NT2/D1 (cell line): ENCODE measurements around the gene LTBP2.

ENCODE experiments used
- DNase-seq: peaks from one replicate; pipeline ENCODE4 v3.0.0-alpha.2; 2011; ENCODE audit warnings: low read depth, low spot score
- H3K27me3 ChIP-seq: 2 replicates; pipeline ENCODE4 v1.6.0; 2011; ENCODE audit warnings: mild to moderate bottlenecking; ENCODE audit not compliant: insufficient read length, insufficient read depth
- H3K36me3 ChIP-seq: 2 replicates; pipeline ENCODE4 v1.6.1; 2011; ENCODE audit warnings: mild to moderate bottlenecking, low read length, mixed read lengths; ENCODE audit not compliant: insufficient read depth, insufficient read length
- H3K4me1 ChIP-seq: 2 replicates; pipeline ENCODE4 v1.5.1; 2011; ENCODE audit not compliant: insufficient read depth, insufficient read length
- H3K4me3 ChIP-seq: 2 replicates; pipeline ENCODE4 v1.5.1; 2011; ENCODE audit warnings: low read depth; ENCODE audit not compliant: insufficient read length
- H3K9ac ChIP-seq: 2 replicates; pipeline ENCODE4 v1.6.0; 2011; ENCODE audit warnings: low read depth; ENCODE audit not compliant: insufficient read length
- H3K9me3 ChIP-seq: 2 replicates; pipeline ENCODE4 v1.5.1; 2011; ENCODE audit warnings: mild to moderate bottlenecking, low read length; ENCODE audit not compliant: insufficient read depth
- SUZ12 ChIP-seq: IDR thresholded peaks from 2 replicates; pipeline ENCODE4 v1.6.1; 2011; ENCODE audit not compliant: insufficient read length, insufficient read depth; ENCODE audit errors: extremely low read depth
- YY1 ChIP-seq: IDR thresholded peaks from 2 replicates; pipeline ENCODE4 v1.6.1; 2011; ENCODE audit not compliant: insufficient read length, insufficient read depth
- ZNF274 ChIP-seq: IDR thresholded peaks from 2 replicates; pipeline ENCODE4 v1.6.1; 2011; ENCODE audit warnings: mild to moderate bottlenecking, low read depth, low read length

The LTBP2 gene

DNA sequence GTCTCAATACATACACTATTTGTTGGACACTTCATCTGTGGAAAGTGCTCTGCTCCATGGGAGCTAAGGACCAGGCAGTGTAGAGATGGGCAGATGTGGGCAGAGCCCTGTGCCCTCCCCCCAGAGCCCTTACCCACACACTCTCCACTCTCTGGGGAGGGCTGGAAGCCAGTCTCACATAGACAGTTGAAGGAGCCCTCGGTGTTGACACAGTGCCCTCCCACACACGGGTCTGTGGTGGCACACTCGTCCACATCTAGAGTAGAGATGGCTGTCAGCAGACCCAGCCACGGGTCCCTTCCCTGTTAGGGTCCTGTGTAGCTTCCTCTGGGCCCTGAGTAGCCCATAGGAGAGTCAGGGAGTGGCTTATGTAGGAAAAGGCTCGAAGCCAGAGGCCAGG, 104.2 kb downstream of the LTBP2 start:
- H3K4me3 ChIP-seq = no peak overlapping the region
- no peaks in the 10 kb centered on the region for H3K27me3 ChIP-seq
- peaks cover 10% of the 10 kb centered on the region for H3K36me3 ChIP-seq
- no peak for DNase-seq
- peaks cover 12% of the 10 kb centered on the region for H3K4me1 ChIP-seq
- no peak overlapping the region for H3K9ac ChIP-seq
- TF ChIP-seq SUZ12 (no peak), ZNF274 (no peak), YY1 (no peak)
- no peaks in the 10 kb centered on the region for H3K9me3 ChIP-seq

DNA sequence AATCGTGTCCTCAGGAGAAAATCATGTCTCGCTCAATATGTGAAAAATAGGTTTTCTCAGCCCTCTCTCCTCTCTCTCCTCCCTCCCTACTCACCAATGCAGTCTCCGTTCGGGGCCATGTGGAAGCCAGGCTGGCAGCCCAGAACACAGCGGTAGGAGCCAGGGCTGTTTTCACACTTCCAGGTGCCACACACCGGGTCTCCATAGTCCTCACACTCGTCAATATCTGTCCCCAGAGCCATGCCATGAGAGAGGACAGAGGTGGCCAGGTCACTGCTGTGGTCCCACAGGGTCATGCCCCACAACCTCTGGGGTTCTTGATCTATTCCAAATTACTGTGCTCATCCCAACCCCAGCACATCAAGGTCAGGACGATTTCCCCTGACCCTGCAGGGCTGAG, 105.0 kb downstream of the LTBP2 start:
- H3K9me3 ChIP-seq = no peaks in the 10 kb centered on the region
- DNase-seq = no peak
- H3K9ac ChIP-seq = no peak overlapping the region
- H3K27me3 ChIP-seq = no peaks in the 10 kb centered on the region
- H3K36me3 ChIP-seq = peaks cover 6% of the 10 kb centered on the region
- TF ChIP-seq ZNF274 (no peak), SUZ12 (no peak), YY1 (no peak)
- H3K4me3 ChIP-seq = no peak overlapping the region
- peaks cover 12% of the 10 kb centered on the region for H3K4me1 ChIP-seq

DNA sequence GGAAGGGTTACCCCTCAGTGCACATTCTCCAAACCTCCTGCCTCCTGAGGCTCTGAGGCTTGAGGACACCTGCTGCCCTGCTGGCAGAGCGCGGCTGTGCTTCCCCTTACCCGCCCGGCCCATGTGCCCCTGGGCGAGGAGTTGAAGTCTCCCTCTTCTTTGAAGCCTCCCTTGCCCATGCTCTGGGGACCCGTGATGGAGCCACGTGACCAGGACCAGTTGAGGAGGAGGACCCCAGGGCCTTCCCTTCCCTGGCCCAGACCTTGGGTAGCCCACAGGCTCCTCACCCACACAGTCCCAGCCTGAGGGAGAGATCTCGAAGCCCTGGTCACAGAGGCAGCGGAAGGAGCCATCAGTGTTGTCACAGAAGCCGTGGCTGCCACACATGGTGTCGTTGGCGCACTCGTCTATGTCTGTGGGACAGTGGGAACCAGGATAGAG, 105.6 kb downstream of the LTBP2 start:
- no peak for TF ChIP-seq YY1
- TF ChIP-seq SUZ12 = no peak
- no peak for TF ChIP-seq ZNF274
- H3K4me1 ChIP-seq = peaks cover 18% of the 10 kb centered on the region
- no peak for DNase-seq

DNA sequence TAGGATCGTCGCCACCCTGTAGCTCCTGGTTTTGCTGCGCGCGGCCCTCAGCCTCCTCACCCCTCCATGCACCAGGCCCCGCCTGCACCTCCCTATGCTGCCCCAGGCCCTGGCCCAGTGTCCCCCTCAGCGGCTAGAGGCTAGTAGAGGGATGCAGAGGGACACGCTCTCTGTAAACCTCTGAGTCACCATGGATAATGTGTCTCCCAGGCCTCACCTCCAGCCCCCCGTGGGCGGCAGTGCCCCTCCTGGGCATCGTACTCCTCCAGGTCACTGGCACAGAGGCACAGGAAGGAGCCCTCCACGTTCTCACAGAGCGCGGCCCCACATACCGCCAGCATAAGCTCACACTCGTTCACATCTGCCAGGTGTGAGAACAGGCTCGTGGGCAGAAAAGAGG, 106.2 kb downstream of the LTBP2 start:
- no peaks in the 10 kb centered on the region for H3K27me3 ChIP-seq

More for the DNA sequence above, 105.6 kb downstream of the LTBP2 start:
- no peak overlapping the region for H3K4me3 ChIP-seq
- no peaks in the 10 kb centered on the region for H3K9me3 ChIP-seq
- no peaks in the 10 kb centered on the region for H3K27me3 ChIP-seq
- peaks cover 6% of the 10 kb centered on the region for H3K36me3 ChIP-seq
- H3K9ac ChIP-seq = no peak overlapping the region

DNA sequence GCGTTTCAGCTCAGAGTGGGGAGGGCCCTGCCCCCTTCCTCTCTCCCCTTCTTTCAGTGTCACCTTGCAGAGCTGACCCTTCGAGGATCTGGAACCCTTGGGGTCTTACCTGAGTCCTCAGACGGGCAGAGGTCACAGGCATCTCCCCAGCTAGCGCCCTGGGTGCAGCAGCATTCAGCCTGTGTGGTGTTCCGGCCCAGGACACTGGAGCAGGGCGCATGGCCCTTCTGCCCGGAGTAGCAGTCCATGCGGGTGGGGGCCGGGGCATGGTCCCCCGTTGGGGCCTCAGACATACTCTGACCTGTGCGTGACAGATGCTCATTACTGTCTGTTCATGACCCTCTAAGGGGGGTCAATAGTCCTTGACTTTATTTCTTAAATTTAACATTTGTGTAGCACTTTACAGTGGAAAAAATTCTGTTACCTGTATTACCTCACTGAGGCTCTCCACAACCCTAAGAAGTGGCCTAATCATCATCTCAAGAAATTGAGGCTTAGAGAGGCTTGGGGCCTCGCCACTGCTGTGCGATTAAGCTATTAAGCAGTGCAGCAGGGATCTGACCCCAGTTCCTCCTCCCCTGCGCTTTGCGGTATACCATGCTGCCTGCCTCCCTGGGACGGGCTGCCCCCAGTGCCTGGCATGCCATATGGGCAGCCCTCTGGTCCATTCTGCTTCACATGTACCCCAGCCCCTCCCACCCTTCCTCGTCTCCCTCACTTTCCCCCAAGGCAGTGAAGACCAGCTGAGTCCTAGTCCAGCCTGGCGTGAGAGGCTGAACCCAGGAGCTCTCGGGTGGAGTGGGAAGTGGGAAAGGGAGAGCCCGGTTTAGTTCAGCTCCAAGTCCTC, 106.9 kb downstream of the LTBP2 start:
- Histone ChIP-seq H3K9me3 (no peaks in the 10 kb centered on the region), H3K27me3 (no peaks in the 10 kb centered on the region), H3K4me1 (peaks cover 28% of the 10 kb centered on the region), H3K9ac (no peak overlapping the region), H3K4me3 (no peak overlapping the region), H3K36me3 (peaks cover 14% of the 10 kb centered on the region)
- no peak for DNase-seq
- TF ChIP-seq YY1 (no peak), ZNF274 (no peak), SUZ12 (no peak)

More for the DNA sequence above, 106.2 kb downstream of the LTBP2 start:
- TF ChIP-seq ZNF274 (no peak), YY1 (no peak)
- no peak overlapping the region for H3K9ac ChIP-seq
- H3K36me3 ChIP-seq = peaks cover 7% of the 10 kb centered on the region
- no peak for DNase-seq
- peaks cover 22% of the 10 kb centered on the region for H3K4me1 ChIP-seq
- H3K4me3 ChIP-seq = no peak overlapping the region
- no peaks in the 10 kb centered on the region for H3K9me3 ChIP-seq

DNA sequence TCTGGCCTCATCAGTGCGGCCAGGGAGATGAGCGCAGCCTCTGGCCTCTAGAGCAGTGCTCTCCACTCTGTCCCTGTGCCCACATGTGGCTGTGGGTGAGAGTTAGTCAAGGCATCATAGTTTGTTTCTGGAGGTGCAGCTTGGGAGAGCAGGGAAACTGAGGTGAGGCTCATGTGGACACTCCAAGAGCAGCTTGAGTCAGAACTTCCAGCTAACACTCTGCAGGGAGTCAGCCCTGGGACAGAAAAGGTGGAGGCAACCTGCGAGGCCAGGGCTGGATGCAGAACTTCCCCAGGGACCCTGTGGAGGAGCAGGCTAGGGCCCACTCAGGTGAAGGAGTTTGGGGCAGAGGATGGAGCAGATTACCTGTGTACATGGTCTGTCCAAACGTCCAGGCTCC, 107.6 kb downstream of the LTBP2 start:
- Histone ChIP-seq H3K4me3 (no peak overlapping the region), H3K36me3 (peaks cover 18% of the 10 kb centered on the region), H3K4me1 (peaks cover 23% of the 10 kb centered on the region), H3K9ac (no peak overlapping the region), H3K9me3 (no peaks in the 10 kb centered on the region), H3K27me3 (no peaks in the 10 kb centered on the region)
- TF ChIP-seq SUZ12 = no peak
- no peak for TF ChIP-seq YY1
- no peak for TF ChIP-seq ZNF274
- DNase-seq = no peak

DNA sequence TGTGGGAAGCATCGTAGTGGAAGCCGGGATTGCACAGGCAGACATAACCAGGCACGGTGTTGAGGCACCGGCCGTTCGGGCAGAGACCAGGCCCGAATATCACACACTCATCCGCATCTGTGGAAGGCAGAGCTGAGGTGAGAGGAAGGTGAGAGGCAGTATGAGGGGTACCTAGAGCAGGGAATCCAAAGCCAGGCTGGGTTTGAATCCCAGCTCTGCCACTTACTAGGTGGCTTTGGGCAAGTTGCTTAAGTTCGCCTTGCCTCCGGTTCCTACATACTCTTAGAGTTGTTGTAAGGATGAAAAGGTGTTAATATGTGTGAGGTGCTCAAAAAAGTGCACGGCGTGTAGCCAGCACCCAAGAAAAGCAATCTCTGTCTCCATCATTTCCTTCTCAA, 108.1 kb downstream of the LTBP2 start:
- Histone ChIP-seq H3K27me3 (no peaks in the 10 kb centered on the region), H3K9me3 (no peaks in the 10 kb centered on the region), H3K9ac (no peak overlapping the region), H3K4me3 (no peak overlapping the region), H3K36me3 (peaks cover 18% of the 10 kb centered on the region), H3K4me1 (peaks cover 23% of the 10 kb centered on the region)
- DNase-seq = no peak
- TF ChIP-seq YY1 = no peak
- no peak for TF ChIP-seq ZNF274
- TF ChIP-seq SUZ12 = no peak
